OCI-LY7 (cell line): ENCODE data around the gene SCRN3.

Experiments
- CTCF ChIP-seq: fragments of 200-600 bp; sonication (generic); conservative IDR thresholded peaks from 2 replicates; pipeline ENCODE4 v1.5.1; 2014; ENCODE audit warnings: mild to moderate bottlenecking, antibody characterized with exemption, low read length, moderate library complexity, mixed read lengths
- EZH2phosphoT487 ChIP-seq: fragments of 200-600 bp; sonication (generic); IDR thresholded peaks from 2 replicates; pipeline ENCODE4 v1.6.1; 2018; ENCODE audit warnings: low read depth, borderline replicate concordance, mild to moderate bottlenecking, mixed run types, antibody characterized with exemption, low read length, moderate library complexity, mixed read lengths

GRCh38 chr2:174392706-174393105 is 2.8 kb upstream of the SCRN3 start:
- TF ChIP-seq EZH2phosphoT487 (no peak), CTCF (no peak)
